H54 (cell line): ENCODE results near the gene UBTD1.

Source experiments
- DNase-seq: peaks from one replicate; pipeline ENCODE4 v3.0.0; 2011; ENCODE audit warnings: low spot score, mixed read lengths; ENCODE audit not compliant: insufficient read length
- FAIRE-seq: peaks from 3 replicates; lab custom pipeline; 2011; peaks lifted over from hg19 to GRCh38; lab: Jason Lieb, UNC
- POLR2A ChIP-seq: IDR thresholded peaks from 2 replicates; pipeline ENCODE4 v1.6.1; 2011; ENCODE audit warnings: low read depth, mild to moderate bottlenecking, low read length

The UBTD1 gene

GRCh38 chr10:97529685-97530465, 31.2 kb downstream of the UBTD1 start:
- no peak for TF ChIP-seq POLR2A
- no peak for DNase-seq
- no peak for FAIRE-seq

- TF ChIP-seq POLR2A, result no peak
- DNase-seq, result peak; percentile 67
- no peak for FAIRE-seq
Observed at GRCh38 chr10:97531401-97531986, 32.8 kb downstream of the UBTD1 start.

GRCh38 chr10:97532935-97533671, 34.4 kb downstream of the UBTD1 start:
- TF ChIP-seq POLR2A, result no peak
- peak; percentile 60 for FAIRE-seq
- DNase-seq, result peak; percentile 97

GRCh38 chr10:97533888-97534287, 35.2 kb downstream of the UBTD1 start:
- DNase-seq (no peak), FAIRE-seq (no peak)
- TF ChIP-seq POLR2A, result no peak

GRCh38 chr10:97534746-97535367, 36.1 kb downstream of the UBTD1 start:
- DNase-seq, result no peak
- no peak for TF ChIP-seq POLR2A
- FAIRE-seq, result no peak

- TF ChIP-seq POLR2A, result no peak
- DNase-seq (no peak), FAIRE-seq (no peak)
Observed at GRCh38 chr10:97537186-97537869, 38.6 kb downstream of the UBTD1 start.

GRCh38 chr10:97538411-97538810, 39.7 kb downstream of the UBTD1 start:
- no peak for FAIRE-seq
- TF ChIP-seq POLR2A, result no peak
- DNase-seq, result no peak

- DNase-seq (no peak), FAIRE-seq (no peak)
- TF ChIP-seq POLR2A, result no peak
Observed at GRCh38 chr10:97538839-97539238, 40.1 kb downstream of the UBTD1 start.

GRCh38 chr10:97539523-97540200, 40.9 kb downstream of the UBTD1 start:
- DNase-seq (no peak), FAIRE-seq (no peak)
- no peak for TF ChIP-seq POLR2A

- DNase-seq (no peak), FAIRE-seq (no peak)
- no peak for TF ChIP-seq POLR2A
Observed at GRCh38 chr10:97540669-97541500, 42.2 kb downstream of the UBTD1 start.

GRCh38 chr10:97542169-97543024, 43.7 kb downstream of the UBTD1 start:
- FAIRE-seq (no peak), DNase-seq (peak; percentile 94)
- peak; percentile 10; the same call in 1 of the 2 replicates for TF ChIP-seq POLR2A
